K562 (cell line): ENCODE measurements around the gene MED29. TPM values are rescaled to one million over a fixed set of nuclear protein-coding genes. Genes with fewer than 3 reads are reported as not detected.
A peak's percentile ranks its signal among the peaks of the same experiment; 100 is the strongest.

Source experiments
- ATF1 ChIP-seq, 2 experiments: fragments of 450-650 bp in 1 of 2; IDR thresholded peaks; 2 replicates each; pipeline ENCODE4 v1.6.1; 2016; ENCODE audit warnings: missing compliant biosample characterization in 1 of 2, missing genetic modification characterization in 1 of 2
- BCOR ChIP-seq: fragments of 450-650 bp; IDR thresholded peaks from 2 replicates; pipeline ENCODE4 v1.6.1; 2016
- DMBX1 ChIP-seq: fragments of 250-450 bp; sonication (Bioruptor Pico); IDR thresholded peaks from 2 replicates; pipeline ENCODE4 v1.8.0; 2022; ENCODE audit warnings: inconsistent platforms, mild to moderate bottlenecking, moderate library complexity, borderline replicate concordance
- FOXK1 ChIP-seq: sonication (generic); formaldehyde crosslinking; IDR thresholded peaks from 2 replicates; pipeline ENCODE4 v1.8.0; 2022; ENCODE audit warnings: missing genetic modification reagents, mild to moderate bottlenecking, borderline replicate concordance
- JUND ChIP-seq, 2 experiments: IDR thresholded peaks; 2 replicates in 1 of 2; 3 replicates in 1 of 2; pipeline ENCODE4 v1.6.1; 2011; ENCODE audit warnings: borderline replicate concordance in 2 of 2, low read depth in 2 of 2, low read length in 2 of 2, improper control_type of control experiment in 1 of 2, missing biosample characterization in 1 of 2, missing genetic modification characterization in 1 of 2, missing genetic modification reagents in 1 of 2
- L3MBTL2 ChIP-seq: fragments of 450-650 bp; IDR thresholded peaks from 2 replicates; pipeline ENCODE4 v1.6.1; 2016; ENCODE audit warnings: mild to moderate bottlenecking, moderate library complexity
- MYNN ChIP-seq, 2 experiments: sonication (generic); formaldehyde crosslinking in 1 of 2; IDR thresholded peaks; 2 replicates each; pipeline versions ENCODE4 v1.5.0 to v1.6.1; 2016 to 2020; ENCODE audit warnings: antibody characterized with exemption in 1 of 2, missing genetic modification reagents in 1 of 2
- NEUROD1 ChIP-seq: fragments of 150-350 bp; IDR thresholded peaks from 2 replicates; pipeline ENCODE4 v1.6.1; 2014; ENCODE audit warnings: borderline replicate concordance, low read length, low read depth; ENCODE audit not compliant: partially characterized antibody
- NR4A1 ChIP-seq, 2 experiments: fragments of 250-450 bp in 1 of 2; fragments of 450-650 bp in 1 of 2; sonication (Bioruptor Pico) in 1 of 2; IDR thresholded peaks; 2 replicates each; pipeline versions ENCODE4 v1.4.0 to v1.6.1; 2016 to 2020; ENCODE audit warnings: mild to moderate bottlenecking in 2 of 2, missing compliant biosample characterization in 1 of 2, missing genetic modification characterization in 1 of 2, moderate library complexity in 1 of 2
- POLR3A ChIP-seq: IDR thresholded peaks from 2 replicates; pipeline ENCODE4 v1.6.1; 2011; ENCODE audit warnings: borderline replicate concordance, mild to moderate bottlenecking, moderate library complexity; ENCODE audit not compliant: insufficient read length, insufficient read depth; ENCODE audit errors: extremely low read depth
- RNF2 ChIP-seq: sonication (generic); IDR thresholded peaks from 2 replicates; pipeline ENCODE4 v1.6.1; 2016
- VEZF1 ChIP-seq: fragments of 200-800 bp; sonication (Bioruptor generic); IDR thresholded peaks from 2 replicates; pipeline ENCODE4 v1.6.1; 2017; ENCODE audit warnings: missing genetic modification characterization, missing compliant biosample characterization
- ZBTB17 ChIP-seq: fragments of 450-650 bp; formaldehyde crosslinking; IDR thresholded peaks from 2 replicates; pipeline ENCODE4 v1.4.0; 2020; ENCODE audit warnings: mild to moderate bottlenecking
- ZBTB26 ChIP-seq: fragments of 450-650 bp; formaldehyde crosslinking; IDR thresholded peaks from 2 replicates; pipeline ENCODE4 v1.4.0; 2022; ENCODE audit warnings: missing genetic modification characterization
- ZFP91 ChIP-seq: sonication (generic); formaldehyde crosslinking; IDR thresholded peaks from 2 replicates; pipeline ENCODE4 v1.8.0; 2022; ENCODE audit warnings: mild to moderate bottlenecking, missing genetic modification reagents
- ZNF644 ChIP-seq: fragments of 200-800 bp; sonication (Bioruptor generic); IDR thresholded peaks from 2 replicates; pipeline ENCODE4 v1.6.1; 2016; ENCODE audit warnings: low read depth, missing genetic modification characterization, missing compliant biosample characterization
- ZNF740 ChIP-seq, 3 experiments: fragments of 200-800 bp in 1 of 3; sonication (Bioruptor generic) in 1 of 3; sonication (generic) in 1 of 3; formaldehyde crosslinking in 1 of 3; IDR thresholded peaks; 2 replicates each; pipeline versions ENCODE4 v1.6.1 to v1.8.0; 2016 to 2022; ENCODE audit warnings: mild to moderate bottlenecking in 2 of 3, missing compliant biosample characterization in 2 of 3, missing genetic modification characterization in 2 of 3, missing genetic modification reagents in 1 of 3
- polyA plus RNA-seq, 8 experiments: library from polyadenylated mRNA; depleted of rRNA in 4 of 8; stranded (reverse) in 5 of 8; unstranded in 3 of 8; fragments of >200 nt; fragmentation: Nextera tagmentation in 2 of 8; fragmentation: Illumina TruSeq in 1 of 8; extraction: Ambion mirVana in 2 of 8; extraction: Trizol in 1 of 8; gene quantifications; 2 replicates each; pipeline versions ENCODE4 v1.2.1 to v1.2.3, GENCODE V29; 2011 to 2014; ENCODE audit warnings: inconsistent platforms in 1 of 8, missing spikeins in 1 of 8
- total RNA-seq, 7 experiments: library from RNA; depleted of rRNA in 6 of 7; stranded (reverse); fragments of >200 nt in 6 of 7; fragmentation: Illumina TruSeq in 2 of 7; extraction: Trizol in 2 of 7; gene quantifications; 2 replicates each; pipeline versions ENCODE4 v1.2.1 to v1.2.3, GENCODE V29; 2011 to 2021; ENCODE audit warnings: low replicate concordance in 1 of 7
- TF ChIP-seq, protein P1 (sequence below): fragments of 450-650 bp; IDR thresholded peaks from 2 replicates; pipeline ENCODE4 v1.6.1; 2016

Gene MED29
- total and polyA plus RNA-seq, 9 of the 15 experiments (the other 6 are each of a cell fraction or from before 2014, with no cell fraction given), result 1.8 to 22.6 (median 12.4) TPM

DNA sequence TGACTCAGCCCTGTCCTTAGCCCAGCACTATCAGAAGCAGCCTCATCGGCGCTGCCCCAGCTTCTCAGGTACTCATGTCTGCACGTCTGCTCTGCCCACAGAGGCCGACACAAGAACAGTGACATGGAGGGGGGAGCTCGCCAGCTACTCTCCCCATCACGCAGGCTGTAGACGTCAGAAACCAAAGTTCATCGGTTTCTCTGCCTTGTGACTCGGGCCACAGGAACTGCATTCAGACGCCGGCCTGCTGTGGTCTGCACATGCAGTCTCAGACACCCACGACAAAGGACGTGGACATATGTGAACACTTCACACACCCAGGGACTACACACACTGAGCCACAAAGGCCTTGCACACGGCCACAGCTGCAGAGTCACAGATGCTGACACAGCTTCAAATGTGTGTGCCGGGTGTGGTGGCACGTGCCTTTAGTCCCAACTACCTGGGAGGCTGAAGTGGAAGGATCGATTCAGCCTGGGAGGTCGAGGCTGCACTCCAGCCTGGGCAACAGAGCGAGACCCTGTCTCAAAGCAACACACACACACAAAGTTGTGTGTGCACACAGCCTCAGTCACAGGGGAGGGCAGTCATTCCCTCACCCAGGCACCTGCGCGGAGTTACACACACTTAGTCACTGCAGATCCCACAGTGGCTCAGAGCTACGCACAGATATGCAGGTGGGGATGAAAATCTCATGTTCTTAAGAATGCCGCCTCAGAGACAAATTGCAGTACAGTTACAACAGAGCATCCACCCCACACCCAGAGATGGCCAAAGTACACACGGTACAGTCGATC lies 10.6 kb downstream of the MED29 start (continued):
- TF ChIP-seq ZFP91 (CRISPR knock-in tag) (peak; percentile 59; the same call in 1 of the 2 replicates), NR4A1 (CRISPR knock-in tag; IDR thresholded peaks at IDR 0.05) (no peak), NR4A1 (tag; IDR thresholded peaks at IDR 0.05) (no peak), ZBTB17 (CRISPR knock-in tag) (peak; percentile 75), L3MBTL2 (peak; percentile 84), BCOR (no peak), ZBTB26 (CRISPR knock-in tag) (0 out of 2 replicates have a peak, but pooled peaks have one; percentile 78), RNF2 (0 out of 2 replicates have a peak, but pooled peaks have one; percentile 48), ATF1 (CRISPR knock-in tag; IDR thresholded peaks at IDR 0.05) (no peak), ATF1 (tag; IDR thresholded peaks at IDR 0.05) (peak; percentile 39), DMBX1 (no peak; the same call in 1 of the 2 replicates), NEUROD1 (peak; percentile 15), FOXK1 (no peak), MYNN (IDR thresholded peaks at IDR 0.05) (0 out of 2 replicates have a peak, but pooled peaks have one; percentile 0), MYNN (CRISPR knock-in tag; IDR thresholded peaks at IDR 0.05) (no peak), POLR3A (no peak), JUND (IDR thresholded peaks at IDR 0.05; ENCODE audit: borderline replicate concordance, low read depth, low read length) (peak; percentile 89; the same call in 1 of the 2 replicates), JUND (tag; IDR thresholded peaks at IDR 0.05; ENCODE audit: borderline replicate concordance, low read depth, low read length) (no peak), VEZF1 (CRISPR knock-in tag) (peak; percentile 66; the same call in 1 of the 2 replicates), ZNF740 (CRISPR knock-in tag; IDR thresholded peaks at IDR 0.05) (no peak), ZNF740 (tag; IDR thresholded peaks at IDR 0.05) (no peak), ZNF644 (peak; percentile 19; the same call in 1 of the 2 replicates)
- TF ChIP-seq, protein P1, sequence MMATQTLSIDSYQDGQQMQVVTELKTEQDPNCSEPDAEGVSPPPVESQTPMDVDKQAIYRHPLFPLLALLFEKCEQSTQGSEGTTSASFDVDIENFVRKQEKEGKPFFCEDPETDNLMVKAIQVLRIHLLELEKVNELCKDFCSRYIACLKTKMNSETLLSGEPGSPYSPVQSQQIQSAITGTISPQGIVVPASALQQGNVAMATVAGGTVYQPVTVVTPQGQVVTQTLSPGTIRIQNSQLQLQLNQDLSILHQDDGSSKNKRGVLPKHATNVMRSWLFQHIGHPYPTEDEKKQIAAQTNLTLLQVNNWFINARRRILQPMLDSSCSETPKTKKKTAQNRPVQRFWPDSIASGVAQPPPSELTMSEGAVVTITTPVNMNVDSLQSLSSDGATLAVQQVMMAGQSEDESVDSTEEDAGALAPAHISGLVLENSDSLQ, result peak; percentile 3; the same call in 1 of the 2 replicates
